ENCODE measurements around the gene PAGE2. TPM values are rescaled to one million over a fixed set of nuclear protein-coding genes. Genes with fewer than 3 reads are reported as not detected.
A peak's percentile ranks its signal among the peaks of the same experiment; 100 is the strongest.
"Not testable (repeated sequence)": the region's sequence is repeated elsewhere in the genome, so short reads cannot be mapped to it uniquely, and the experiment has no call there.

Gene PAGE2, protein sequence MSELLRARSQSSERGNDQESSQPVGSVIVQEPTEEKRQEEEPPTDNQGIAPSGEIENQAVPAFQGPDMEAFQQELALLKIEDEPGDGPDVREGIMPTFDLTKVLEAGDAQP
- total RNA-seq = not detected in 2 replicates

DNA sequence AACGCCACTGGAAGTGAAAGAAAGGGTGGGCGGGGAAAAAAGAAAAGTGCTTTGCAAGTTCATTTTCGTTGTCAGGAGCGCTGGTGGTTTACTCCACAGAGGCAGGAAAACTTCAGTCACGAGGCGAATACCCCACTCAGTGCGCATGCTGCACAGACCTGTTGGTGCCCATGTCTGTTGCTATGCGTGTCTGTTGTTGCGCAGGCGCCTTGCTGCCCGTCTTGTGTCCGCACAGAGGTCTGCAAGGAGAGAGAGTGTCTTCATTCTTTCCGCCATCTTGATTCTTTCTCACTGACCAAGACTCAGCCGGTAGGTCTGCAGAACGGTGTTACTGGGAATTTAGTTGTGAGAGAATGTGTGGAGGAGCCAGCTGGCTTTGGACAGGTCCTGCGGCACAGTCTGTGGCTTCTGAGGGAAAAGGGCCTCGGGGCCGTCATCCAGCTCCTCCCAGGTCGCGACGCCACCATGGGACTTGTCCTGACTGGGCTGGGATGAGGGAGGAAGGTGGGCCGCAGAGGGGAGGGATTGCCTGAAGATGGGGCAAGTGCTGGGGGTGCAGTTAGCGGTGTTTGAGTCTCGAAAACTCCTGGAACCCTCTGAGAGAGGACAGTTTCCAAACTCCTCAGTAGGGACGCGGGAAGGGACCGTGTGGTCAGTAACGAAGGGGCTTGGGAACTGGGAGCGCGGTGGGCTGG is at the start of gene PAGE2:
PAGE2 (plus strand) TSS at position 224 of the 695 bp plus-strand sequence. CDS start 1,003 bp downstream, outside the sequence.
- no peak for DNase-seq (ENCODE audit: low read depth)

DNA sequence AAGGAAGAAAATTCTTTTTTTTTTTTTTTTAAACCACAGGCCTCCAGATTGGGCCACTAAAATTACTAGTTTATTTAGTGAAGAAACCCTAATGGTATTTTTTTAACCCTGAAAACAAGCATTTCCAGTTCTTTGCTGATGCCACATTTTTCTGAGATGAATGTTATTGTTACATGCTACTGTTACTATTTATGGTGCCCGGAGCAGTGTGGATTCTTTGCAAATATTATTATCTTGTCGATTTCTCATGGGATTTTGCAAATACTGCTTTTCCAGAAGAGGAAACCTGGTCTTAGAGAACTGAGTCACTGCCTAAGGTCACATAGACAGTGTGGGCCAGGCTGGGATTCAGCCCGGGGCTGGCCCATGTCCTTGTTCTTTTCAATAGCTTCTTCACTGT is 49.3 kb upstream of the PAGE2 start:
- TF ChIP-seq, protein P1, sequence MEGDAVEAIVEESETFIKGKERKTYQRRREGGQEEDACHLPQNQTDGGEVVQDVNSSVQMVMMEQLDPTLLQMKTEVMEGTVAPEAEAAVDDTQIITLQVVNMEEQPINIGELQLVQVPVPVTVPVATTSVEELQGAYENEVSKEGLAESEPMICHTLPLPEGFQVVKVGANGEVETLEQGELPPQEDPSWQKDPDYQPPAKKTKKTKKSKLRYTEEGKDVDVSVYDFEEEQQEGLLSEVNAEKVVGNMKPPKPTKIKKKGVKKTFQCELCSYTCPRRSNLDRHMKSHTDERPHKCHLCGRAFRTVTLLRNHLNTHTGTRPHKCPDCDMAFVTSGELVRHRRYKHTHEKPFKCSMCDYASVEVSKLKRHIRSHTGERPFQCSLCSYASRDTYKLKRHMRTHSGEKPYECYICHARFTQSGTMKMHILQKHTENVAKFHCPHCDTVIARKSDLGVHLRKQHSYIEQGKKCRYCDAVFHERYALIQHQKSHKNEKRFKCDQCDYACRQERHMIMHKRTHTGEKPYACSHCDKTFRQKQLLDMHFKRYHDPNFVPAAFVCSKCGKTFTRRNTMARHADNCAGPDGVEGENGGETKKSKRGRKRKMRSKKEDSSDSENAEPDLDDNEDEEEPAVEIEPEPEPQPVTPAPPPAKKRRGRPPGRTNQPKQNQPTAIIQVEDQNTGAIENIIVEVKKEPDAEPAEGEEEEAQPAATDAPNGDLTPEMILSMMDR (IDR thresholded peaks at IDR 0.05; ENCODE audit: insufficient read depth, low read length, severe bottlenecking) = no peak
- H3K36me3 ChIP-seq (ENCODE audit: control insufficient read depth, insufficient read depth, low read length) = no peaks in the 10 kb centered on the region
- peak; percentile 7 for DNase-seq (ENCODE audit: low read depth)
- no peaks in the 10 kb centered on the region for H3K27me3 ChIP-seq (ENCODE audit: control insufficient read depth, insufficient read depth, low read length)
- no peak for FAIRE-seq
- no peak overlapping the region for H3K4me3 ChIP-seq (ENCODE audit: low read depth, low read length)

More for the DNA sequence above, at the start of gene PAGE2:
- H3K36me3 ChIP-seq (ENCODE audit: control insufficient read depth, insufficient read depth, low read length) = no peaks in the 10 kb centered on the region
- no peak for FAIRE-seq
- no peak within 1 kb of the TSS for H3K4me3 ChIP-seq (ENCODE audit: low read depth, low read length)
- TF ChIP-seq, protein P1 (IDR thresholded peaks at IDR 0.05; ENCODE audit: insufficient read depth, low read length, severe bottlenecking) = no peak
- no peaks in the 10 kb centered on the region for H3K27me3 ChIP-seq (ENCODE audit: control insufficient read depth, insufficient read depth, low read length)

DNA sequence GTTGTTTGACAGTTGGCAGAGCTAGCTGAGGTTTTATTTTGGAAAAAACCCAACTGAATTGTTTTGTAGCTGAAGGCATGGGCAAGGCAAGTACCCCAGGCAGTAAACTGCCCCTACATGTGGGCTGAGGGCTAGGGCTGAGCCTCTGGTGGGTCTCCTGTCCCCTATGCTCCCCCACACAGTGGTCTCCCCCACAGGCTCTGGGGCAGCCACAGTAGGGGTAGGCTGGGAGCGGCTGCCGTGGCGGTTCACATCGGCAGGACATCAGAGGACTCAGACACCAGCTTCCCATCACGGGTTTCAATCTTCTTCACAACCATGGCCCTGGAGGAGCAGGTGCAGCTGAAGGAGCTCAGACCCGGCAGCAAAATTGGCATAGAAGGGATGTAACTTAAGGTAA is 47.3 kb upstream of the PAGE2 start:
- no peak for DNase-seq (ENCODE audit: low read depth)
- Histone ChIP-seq H3K36me3 (ENCODE audit: control insufficient read depth, insufficient read depth, low read length) (no peaks in the 10 kb centered on the region), H3K27me3 (ENCODE audit: control insufficient read depth, insufficient read depth, low read length) (no peaks in the 10 kb centered on the region), H3K4me3 (ENCODE audit: low read depth, low read length) (no peak overlapping the region)
- TF ChIP-seq, protein P1 (IDR thresholded peaks at IDR 0.05; ENCODE audit: insufficient read depth, low read length, severe bottlenecking) = no peak
- no peak for FAIRE-seq

DNA sequence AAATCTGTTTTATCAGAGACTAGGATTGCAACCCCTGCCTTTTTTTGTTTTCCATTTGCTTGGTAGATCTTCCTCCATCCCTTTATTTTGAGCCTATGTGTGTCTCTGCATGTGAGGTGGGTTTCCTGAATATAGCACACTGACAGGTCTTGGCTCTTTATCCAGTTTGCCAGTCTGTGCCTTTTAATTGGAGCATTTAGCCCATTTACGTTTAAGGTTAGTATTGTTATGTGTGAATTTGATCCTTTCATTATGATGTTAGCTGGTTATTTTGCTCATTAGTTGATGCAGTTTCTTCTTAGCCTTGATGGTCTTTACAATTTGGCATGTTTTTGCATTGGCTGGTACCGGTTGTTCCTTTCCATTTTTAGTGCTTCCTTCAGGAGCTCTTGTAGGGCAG is 38.2 kb upstream of the PAGE2 start:
- not testable (repeated sequence) for H3K36me3 ChIP-seq (ENCODE audit: control insufficient read depth, insufficient read depth, low read length); H3K27me3 ChIP-seq (ENCODE audit: control insufficient read depth, insufficient read depth, low read length); H3K4me3 ChIP-seq (ENCODE audit: low read depth, low read length); DNase-seq (ENCODE audit: low read depth); FAIRE-seq

DNA sequence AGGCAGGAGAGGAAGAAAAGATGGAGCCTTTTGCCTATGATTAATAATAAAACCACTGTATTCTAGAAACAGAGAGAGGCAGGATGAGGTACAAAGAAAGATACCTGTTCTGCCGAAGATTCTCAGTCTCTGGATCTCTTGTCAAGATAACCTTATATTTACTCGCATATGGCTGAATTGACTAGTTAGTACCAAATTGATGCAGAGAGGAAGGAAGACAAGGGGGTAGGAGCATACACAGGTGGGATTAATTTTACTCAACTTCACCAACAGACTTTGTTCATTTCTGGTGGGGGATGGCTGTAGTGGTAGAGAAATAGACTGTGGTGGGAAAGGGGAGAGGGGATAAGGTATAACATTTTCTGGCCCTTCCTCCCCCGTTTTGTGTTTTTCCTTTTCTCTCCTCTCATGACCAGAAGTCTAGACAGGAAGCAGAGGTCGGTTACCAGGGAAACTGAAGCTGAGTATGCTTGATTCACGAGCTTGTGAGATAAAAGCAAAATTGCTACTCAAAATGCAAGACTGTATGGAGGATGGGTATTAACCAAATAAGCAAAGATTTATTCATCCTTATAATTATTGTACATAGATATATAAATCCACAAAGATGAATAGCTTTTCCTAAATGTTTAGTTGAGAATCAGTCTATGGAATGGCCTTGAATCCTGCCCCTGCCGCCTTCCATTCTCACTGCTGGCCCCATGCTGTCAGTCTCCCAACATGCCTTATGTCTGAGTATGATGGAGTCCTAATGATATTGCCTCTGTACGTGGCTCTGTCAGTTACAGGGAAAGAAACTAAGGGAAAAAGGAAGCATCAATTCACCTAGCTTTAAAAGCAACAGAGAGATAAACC is 31.8 kb upstream of the PAGE2 start:
- H3K27me3 ChIP-seq (ENCODE audit: control insufficient read depth, insufficient read depth, low read length) = no peaks in the 10 kb centered on the region
- FAIRE-seq (no peak), DNase-seq (ENCODE audit: low read depth) (peak; percentile 27)
- H3K36me3 ChIP-seq (ENCODE audit: control insufficient read depth, insufficient read depth, low read length) = no peaks in the 10 kb centered on the region
- H3K4me3 ChIP-seq (ENCODE audit: low read depth, low read length) = no peak overlapping the region
- TF ChIP-seq, protein P1 (IDR thresholded peaks at IDR 0.05; ENCODE audit: insufficient read depth, low read length, severe bottlenecking) = no peak

DNA sequence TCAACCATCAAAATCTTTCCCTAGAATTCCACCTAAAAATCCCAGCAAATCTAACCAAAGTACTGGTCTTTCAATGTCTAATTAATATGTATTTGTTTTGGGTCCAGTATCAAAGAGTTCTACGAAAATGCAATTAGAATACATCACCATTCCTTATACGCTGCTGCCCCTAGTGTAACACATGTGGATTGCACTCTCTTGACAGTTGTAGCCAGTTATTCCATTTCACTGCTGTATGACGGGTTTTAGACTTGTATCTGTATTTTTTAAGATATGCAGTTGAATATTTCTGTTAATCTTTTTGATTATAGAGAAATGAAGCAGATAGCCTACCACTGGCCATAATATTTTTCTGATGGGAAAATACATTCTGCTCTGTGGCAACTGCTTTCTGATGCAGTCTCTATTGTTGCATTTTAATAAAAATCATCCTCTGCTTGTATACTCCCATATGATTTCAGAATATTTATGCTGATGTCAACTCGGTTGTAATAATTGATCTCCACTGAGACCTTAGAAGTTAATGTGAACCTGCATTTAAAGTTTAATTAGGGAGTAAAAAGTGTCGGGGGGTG is 31.1 kb upstream of the PAGE2 start:
- DNase-seq (ENCODE audit: low read depth) = peak; percentile 23
- Histone ChIP-seq H3K4me3 (ENCODE audit: low read depth, low read length) (no peak overlapping the region), H3K27me3 (ENCODE audit: control insufficient read depth, insufficient read depth, low read length) (no peaks in the 10 kb centered on the region), H3K36me3 (ENCODE audit: control insufficient read depth, insufficient read depth, low read length) (no peaks in the 10 kb centered on the region)
- FAIRE-seq = no peak
- TF ChIP-seq, protein P1 (IDR thresholded peaks at IDR 0.05; ENCODE audit: insufficient read depth, low read length, severe bottlenecking) = peak; percentile 50

DNA sequence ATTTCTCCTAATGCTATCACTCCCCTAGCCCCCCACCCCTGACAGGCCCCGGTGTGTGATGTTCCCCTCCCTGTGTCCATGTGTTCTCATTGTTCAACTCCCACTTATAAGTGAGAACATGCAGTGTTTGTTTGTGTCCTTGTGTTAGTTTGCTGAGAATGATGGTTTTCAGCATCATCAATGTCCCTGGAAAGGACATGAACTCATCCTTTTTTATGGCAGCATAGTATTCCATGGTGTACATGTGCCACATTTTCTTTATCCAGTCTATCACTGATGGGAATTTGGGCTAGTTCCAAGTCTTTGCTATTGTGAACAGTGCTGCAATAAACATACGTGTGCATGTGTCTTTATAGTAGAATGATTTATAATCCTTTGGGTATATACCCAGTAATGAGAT is 21.6 kb upstream of the PAGE2 start:
- H3K27me3 ChIP-seq (ENCODE audit: control insufficient read depth, insufficient read depth, low read length); H3K36me3 ChIP-seq (ENCODE audit: control insufficient read depth, insufficient read depth, low read length); H3K4me3 ChIP-seq (ENCODE audit: low read depth, low read length); FAIRE-seq; DNase-seq (ENCODE audit: low read depth): not testable (repeated sequence)
